ENCODE data around the gene PTH1R.

DNA sequence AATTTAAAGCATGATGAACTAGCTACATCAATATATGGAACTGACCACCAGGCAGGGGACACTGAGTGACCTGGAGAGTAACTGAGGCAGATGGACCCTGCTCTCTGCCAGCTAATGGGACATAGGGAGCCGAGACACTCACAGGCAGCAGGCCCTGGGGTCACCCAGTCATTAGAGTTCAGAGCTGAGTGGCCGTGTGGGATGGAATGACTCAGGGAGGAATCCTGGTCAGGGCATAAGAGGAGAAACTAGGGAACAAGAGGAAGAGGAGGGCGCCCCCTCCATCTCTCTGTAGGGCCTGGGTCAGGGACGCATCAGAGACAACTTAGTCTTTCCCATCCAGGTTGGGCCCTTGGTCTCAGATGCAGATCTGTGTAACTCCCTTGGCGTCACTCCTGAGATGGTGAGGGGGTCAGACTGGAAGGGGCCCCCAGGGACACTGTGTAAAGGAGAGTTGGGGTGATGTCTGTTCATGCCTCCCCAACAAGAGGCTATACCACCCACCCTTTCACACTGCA lies 59.3 kb downstream of the PTH1R start:
- no peak for TF ChIP-seq CTCF (IDR thresholded peaks at IDR 0.05)
- no peak for TF ChIP-seq POLR2AphosphoS5 (IDR thresholded peaks at IDR 0.05)

Measured in suprapubic skin (tissue), 3 donors.